Mesenchymal stem cell (in vitro differentiated cells and primary cell): ENCODE data around the gene LBP.

Experiments used
- DNase-seq: peaks from one replicate; pipeline ENCODE4 v3.0.0-alpha.2; 2013
- H2AFZ ChIP-seq: one replicate; pipeline ENCODE4 v1.6.1; 2013; ENCODE audit warnings: low read depth, mild to moderate bottlenecking, control low read depth, inconsistent platforms, low read length, moderate library complexity
- H2AK5ac ChIP-seq: 2 replicates; pipeline ENCODE4 v1.6.1; 2013; ENCODE audit warnings: low read length, moderate library complexity, mild to moderate bottlenecking, inconsistent platforms; ENCODE audit not compliant: severe bottlenecking
- H2BK120ac ChIP-seq: one replicate; pipeline ENCODE4 v1.6.1; 2013; ENCODE audit warnings: low read depth, mild to moderate bottlenecking, inconsistent platforms, low read length, moderate library complexity
- H2BK12ac ChIP-seq, 2 experiments: one replicate each; pipeline ENCODE4 v1.6.1; 2013; ENCODE audit warnings: inconsistent platforms in 2 of 2, low read length in 2 of 2, mild to moderate bottlenecking in 2 of 2, moderate library complexity in 2 of 2, control low read depth in 1 of 2
- H2BK15ac ChIP-seq: one replicate; pipeline ENCODE4 v1.6.1; 2013; ENCODE audit warnings: mild to moderate bottlenecking, low read depth, inconsistent platforms; ENCODE audit not compliant: poor library complexity, severe bottlenecking
- H2BK5ac ChIP-seq: 2 replicates; pipeline ENCODE4 v1.6.1; 2013; ENCODE audit warnings: low read depth, mild to moderate bottlenecking, low read length, control low read depth, inconsistent platforms; ENCODE audit not compliant: poor library complexity, severe bottlenecking
- H3K14ac ChIP-seq, 2 experiments: one replicate each; pipeline ENCODE4 v1.6.1; 2013; ENCODE audit warnings: inconsistent platforms in 2 of 2, low read length in 2 of 2, control low read depth in 1 of 2, mild to moderate bottlenecking in 1 of 2, moderate library complexity in 1 of 2
- H3K18ac ChIP-seq, 2 experiments: one replicate each; pipeline ENCODE4 v1.6.1; 2013; ENCODE audit warnings: inconsistent platforms in 2 of 2, low read length in 2 of 2, control low read depth in 1 of 2, low read depth in 1 of 2, mild to moderate bottlenecking in 1 of 2
- H3K23ac ChIP-seq, 2 experiments: one replicate each; pipeline ENCODE4 v1.6.1; 2013; ENCODE audit warnings: inconsistent platforms in 2 of 2, low read length in 2 of 2, mild to moderate bottlenecking in 2 of 2, moderate library complexity in 2 of 2, control low read depth in 1 of 2
- H3K27ac ChIP-seq: 2 replicates; pipeline ENCODE4 v1.5.1; 2013; ENCODE audit warnings: mild to moderate bottlenecking, moderate library complexity, low read length, control low read depth, inconsistent platforms; ENCODE audit not compliant: poor library complexity, severe bottlenecking
- H3K27me3 ChIP-seq, 2 experiments: 2 replicates each; pipeline versions ENCODE4 v1.6.1 to v1.7.0; 2013; ENCODE audit warnings: low read length in 2 of 2, mild to moderate bottlenecking in 2 of 2, moderate library complexity in 2 of 2, control low read depth in 1 of 2, inconsistent platforms in 1 of 2; ENCODE audit not compliant: control insufficient read depth in 1 of 2, insufficient read depth in 1 of 2
- H3K36me3 ChIP-seq, 2 experiments: 2 replicates each; pipeline versions ENCODE4 v1.6.1 to v1.7.0; 2013; ENCODE audit warnings: low read length in 2 of 2, control low read depth in 1 of 2, inconsistent platforms in 1 of 2, low read depth in 1 of 2, mild to moderate bottlenecking in 1 of 2; ENCODE audit not compliant: insufficient read depth in 2 of 2, control insufficient read depth in 1 of 2
- H3K4ac ChIP-seq, 2 experiments: one replicate each; pipeline ENCODE4 v1.6.1; 2013; ENCODE audit warnings: inconsistent platforms in 2 of 2, low read length in 2 of 2, mild to moderate bottlenecking in 2 of 2, moderate library complexity in 2 of 2, control low read depth in 1 of 2, low read depth in 1 of 2
- H3K4me1 ChIP-seq: 2 replicates; pipeline ENCODE4 v1.6.1; 2013; ENCODE audit warnings: low read depth, low read length, control low read depth; ENCODE audit not compliant: control insufficient read depth, insufficient read depth
- H3K4me2 ChIP-seq: 2 replicates; pipeline ENCODE4 v1.6.1; 2013; ENCODE audit warnings: low read length, mild to moderate bottlenecking, inconsistent platforms; ENCODE audit not compliant: poor library complexity, severe bottlenecking
- H3K4me3 ChIP-seq, 2 experiments: 2 replicates each; pipeline versions ENCODE4 v1.5.1 to v1.7.0; 2013; ENCODE audit warnings: low read length in 2 of 2, mild to moderate bottlenecking in 2 of 2, control low read depth in 1 of 2, low read depth in 1 of 2; ENCODE audit not compliant: insufficient read depth in 1 of 2
- H3K79me1 ChIP-seq: replicated peaks from 2 replicates; pipeline ENCODE4 v1.6.1; 2013; ENCODE audit warnings: mild to moderate bottlenecking, control low read depth, low read length, inconsistent platforms; ENCODE audit not compliant: poor library complexity, severe bottlenecking
- H3K9ac ChIP-seq: 2 replicates; pipeline ENCODE4 v1.7.0; 2013; ENCODE audit warnings: mild to moderate bottlenecking, low read length, moderate library complexity
- H3K9me3 ChIP-seq: 2 replicates; pipeline ENCODE4 v1.7.0; 2013; ENCODE audit warnings: mild to moderate bottlenecking, low read length; ENCODE audit not compliant: control insufficient read depth
- H4K8ac ChIP-seq: one replicate; pipeline ENCODE4 v1.6.1; 2013; ENCODE audit warnings: inconsistent platforms, mild to moderate bottlenecking, low read length, moderate library complexity
- H4K91ac ChIP-seq: one replicate; pipeline ENCODE4 v1.6.1; 2013; ENCODE audit warnings: mild to moderate bottlenecking, low read length, inconsistent platforms
- WGBS: methylation state at CpG from one replicate; pipeline ENCODE4 v1.1.7; 2013; ENCODE audit warnings: mixed read lengths; 5-methylcytosine and 5-hydroxymethylcytosine counted together

Gene LBP

GRCh38 chr20:38308047-38308438 lies 38.2 kb upstream of the LBP start:
- Histone ChIP-seq H2AK5ac (no peak overlapping the region), H2BK5ac (no peak overlapping the region), H3K79me1 (no peaks in the 10 kb centered on the region), H3K36me3 (no peaks in the 10 kb centered on the region), H3K9me3 (no peaks in the 10 kb centered on the region), H3K4me1 (peaks cover 10% of the 10 kb centered on the region), H4K91ac (no peak overlapping the region), H2AFZ (no peak overlapping the region), H3K14ac (no peak overlapping the region), H2BK120ac (no peak overlapping the region), H3K27ac (no peak overlapping the region), H4K8ac (no peak overlapping the region), H3K4me2 (no peak overlapping the region), H2BK15ac (no peak overlapping the region), H3K27me3 (peaks cover 25 to 67% of the 10 kb centered on the region in 2 experiments), H3K4ac (no peak overlapping the region), H3K18ac (no peak overlapping the region), H3K4me3 (no peak overlapping the region), H2BK12ac (peak overlapping the region in 1 of 2 experiments; percentile 6), H3K9ac (no peak overlapping the region), H3K23ac (no peak overlapping the region)
- WGBS = 89% methylated on average over 1 of the region's 4 CpGs
- no peak for DNase-seq

GRCh38 chr20:38308447-38308846 lies 37.8 kb upstream of the LBP start:
- H2AFZ ChIP-seq = no peak overlapping the region
- no peak overlapping the region for H4K91ac ChIP-seq

GRCh38 chr20:38311091-38311490 lies 35.2 kb upstream of the LBP start:
- Histone ChIP-seq H2BK15ac (no peak overlapping the region), H3K79me1 (no peaks in the 10 kb centered on the region), H3K9me3 (no peaks in the 10 kb centered on the region), H3K36me3 (no peaks in the 10 kb centered on the region), H3K27ac (no peak overlapping the region), H2AK5ac (no peak overlapping the region), H2BK5ac (no peak overlapping the region), H2AFZ (no peak overlapping the region), H4K91ac (no peak overlapping the region), H2BK120ac (no peak overlapping the region), H2BK12ac (no peak overlapping the region), H3K4me2 (no peak overlapping the region), H3K4me1 (peaks cover 7% of the 10 kb centered on the region), H3K4ac (no peak overlapping the region), H3K4me3 (no peak overlapping the region), H3K27me3 (peaks cover 31 to 55% of the 10 kb centered on the region in 2 experiments), H3K14ac (no peak overlapping the region), H3K23ac (no peak overlapping the region), H3K9ac (no peak overlapping the region), H4K8ac (no peak overlapping the region), H3K18ac (no peak overlapping the region)
- WGBS = 92% methylated on average over 3 of the region's 3 CpGs
- no peak for DNase-seq

More at GRCh38 chr20:38308447-38308846, 37.8 kb upstream of the LBP start:
- no peak overlapping the region for H2BK5ac ChIP-seq
- H3K27me3 ChIP-seq = peaks cover 25 to 66% of the 10 kb centered on the region in 2 experiments
- H3K4ac ChIP-seq = no peak overlapping the region
- no peak overlapping the region for H2BK12ac ChIP-seq
- DNase-seq = no peak
- H3K9ac ChIP-seq = no peak overlapping the region
- H3K18ac ChIP-seq = no peak overlapping the region
- H2BK15ac ChIP-seq = no peak overlapping the region
- WGBS = no CpG with 5 or more reads among the region's 1 CpG
- H3K27ac ChIP-seq = no peak overlapping the region
- H3K4me3 ChIP-seq = no peak overlapping the region
- H3K4me1 ChIP-seq = peaks cover 10% of the 10 kb centered on the region
- H2BK120ac ChIP-seq = no peak overlapping the region
- no peak overlapping the region for H3K14ac ChIP-seq
- H4K8ac ChIP-seq = no peak overlapping the region
- H3K79me1 ChIP-seq = no peaks in the 10 kb centered on the region
- H3K4me2 ChIP-seq = no peak overlapping the region
- no peak overlapping the region for H2AK5ac ChIP-seq
- H3K9me3 ChIP-seq = no peaks in the 10 kb centered on the region
- no peak overlapping the region for H3K23ac ChIP-seq
- no peaks in the 10 kb centered on the region for H3K36me3 ChIP-seq

GRCh38 chr20:38311491-38311890 lies 34.8 kb upstream of the LBP start:
- 77% methylated on average over 3 of the region's 3 CpGs for WGBS
- H2BK5ac ChIP-seq = no peak overlapping the region

More at GRCh38 chr20:38311491-38311890, 34.8 kb upstream of the LBP start:
- no peak overlapping the region for H2AFZ ChIP-seq
- no peak overlapping the region for H3K9ac ChIP-seq
- no peaks in the 10 kb centered on the region for H3K79me1 ChIP-seq
- H4K91ac ChIP-seq = no peak overlapping the region
- H2AK5ac ChIP-seq = no peak overlapping the region
- no peak overlapping the region for H4K8ac ChIP-seq
- H2BK12ac ChIP-seq = no peak overlapping the region
- no peak overlapping the region for H2BK15ac ChIP-seq
- H3K36me3 ChIP-seq = no peaks in the 10 kb centered on the region
- no peak for DNase-seq
- H3K14ac ChIP-seq = no peak overlapping the region
- no peak overlapping the region for H3K4me3 ChIP-seq
- H3K27ac ChIP-seq = no peak overlapping the region
- H3K23ac ChIP-seq = no peak overlapping the region
- peaks cover 7% of the 10 kb centered on the region for H3K4me1 ChIP-seq
- H3K18ac ChIP-seq = no peak overlapping the region
- H3K4me2 ChIP-seq = no peak overlapping the region
- H3K27me3 ChIP-seq = peaks cover 35 to 56% of the 10 kb centered on the region in 2 experiments
- no peak overlapping the region for H2BK120ac ChIP-seq
- H3K9me3 ChIP-seq = no peaks in the 10 kb centered on the region
- no peak overlapping the region for H3K4ac ChIP-seq
